ENCODE measurements around the gene ZNF267.

DNA sequence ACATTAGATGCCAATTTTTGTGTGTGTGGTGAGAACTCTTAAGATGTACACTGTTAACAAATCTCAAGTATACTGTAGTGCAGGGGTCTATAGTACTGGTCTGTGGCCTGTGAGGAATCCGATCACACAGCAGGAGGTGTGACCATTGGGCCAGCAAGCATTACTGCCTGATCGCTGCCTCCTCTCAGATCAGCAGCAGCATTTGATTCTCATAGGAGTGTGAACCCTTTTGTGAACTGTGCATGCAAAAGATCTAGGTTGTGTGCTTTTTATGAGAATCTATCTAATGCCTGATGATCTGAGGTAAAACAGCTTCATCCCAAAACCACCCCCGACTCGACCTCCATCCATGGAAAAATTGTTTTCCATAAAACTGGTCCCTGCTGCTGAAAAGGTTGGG lies 12.6 kb downstream of the ZNF267 start:
- TF ChIP-seq ARNT (IDR thresholded peaks at IDR 0.05) (no peak), FOXK2 (IDR thresholded peaks at IDR 0.05) (no peak), SP1 (IDR thresholded peaks at IDR 0.05) (no peak), NFRKB (IDR thresholded peaks at IDR 0.05) (no peak), ZNF384 (IDR thresholded peaks at IDR 0.05) (no peak), FOXA1 (IDR thresholded peaks at IDR 0.05) (no peak), ELF4 (IDR thresholded peaks at IDR 0.05) (no peak), LEF1 (IDR thresholded peaks at IDR 0.05; ENCODE audit: borderline replicate concordance) (no peak), L3MBTL2 (conservative IDR thresholded peaks at IDR 0.05) (no peak), HDGF (IDR thresholded peaks at IDR 0.05; ENCODE audit: borderline replicate concordance) (no peak), FOXM1 (IDR thresholded peaks at IDR 0.05; ENCODE audit: borderline replicate concordance) (no peak), TARDBP (IDR thresholded peaks at IDR 0.05) (no peak)
- TF ChIP-seq, protein P1, sequence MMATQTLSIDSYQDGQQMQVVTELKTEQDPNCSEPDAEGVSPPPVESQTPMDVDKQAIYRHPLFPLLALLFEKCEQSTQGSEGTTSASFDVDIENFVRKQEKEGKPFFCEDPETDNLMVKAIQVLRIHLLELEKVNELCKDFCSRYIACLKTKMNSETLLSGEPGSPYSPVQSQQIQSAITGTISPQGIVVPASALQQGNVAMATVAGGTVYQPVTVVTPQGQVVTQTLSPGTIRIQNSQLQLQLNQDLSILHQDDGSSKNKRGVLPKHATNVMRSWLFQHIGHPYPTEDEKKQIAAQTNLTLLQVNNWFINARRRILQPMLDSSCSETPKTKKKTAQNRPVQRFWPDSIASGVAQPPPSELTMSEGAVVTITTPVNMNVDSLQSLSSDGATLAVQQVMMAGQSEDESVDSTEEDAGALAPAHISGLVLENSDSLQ (IDR thresholded peaks at IDR 0.05) = no peak

All from HEK293T (cell line).